Duodenal mucosa (tissue), 2 donors: ENCODE results near the gene PAM.

ENCODE experiments used
- H3K27ac ChIP-seq: one replicate; pipeline ENCODE4 v1.7.0; 2013; ENCODE audit warnings: low read depth, low read length
- H3K27me3 ChIP-seq, 2 donors: one replicate each; pipeline ENCODE4 v1.7.0; 2013; ENCODE audit warnings: low read length in 2 of 2, control low read depth in 1 of 2; ENCODE audit not compliant: insufficient read depth in 2 of 2, control insufficient read depth in 1 of 2
- H3K36me3 ChIP-seq, 2 donors: one replicate each; pipeline ENCODE4 v1.7.0; 2013; ENCODE audit warnings: low read length in 2 of 2, control low read depth in 1 of 2; ENCODE audit not compliant: insufficient read depth in 2 of 2, control insufficient read depth in 1 of 2
- H3K4me1 ChIP-seq, 2 donors: one replicate each; pipeline ENCODE4 v1.7.0; 2013; ENCODE audit warnings: low read length in 2 of 2, control low read depth in 1 of 2; ENCODE audit not compliant: insufficient read depth in 2 of 2, control insufficient read depth in 1 of 2
- H3K4me3 ChIP-seq, 2 donors: one replicate each; pipeline ENCODE4 v1.7.0; 2013; ENCODE audit warnings: low read length in 2 of 2, low read depth in 1 of 2
- H3K9ac ChIP-seq, 2 donors: one replicate each; pipeline ENCODE4 v1.7.0; 2013; ENCODE audit warnings: low read length in 2 of 2, low read depth in 1 of 2
- H3K9me3 ChIP-seq, 2 donors: one replicate each; pipeline ENCODE4 v1.7.0; 2013; ENCODE audit warnings: low read length in 2 of 2, control low read depth in 1 of 2; ENCODE audit not compliant: control insufficient read depth in 1 of 2

PAM gene

DNA sequence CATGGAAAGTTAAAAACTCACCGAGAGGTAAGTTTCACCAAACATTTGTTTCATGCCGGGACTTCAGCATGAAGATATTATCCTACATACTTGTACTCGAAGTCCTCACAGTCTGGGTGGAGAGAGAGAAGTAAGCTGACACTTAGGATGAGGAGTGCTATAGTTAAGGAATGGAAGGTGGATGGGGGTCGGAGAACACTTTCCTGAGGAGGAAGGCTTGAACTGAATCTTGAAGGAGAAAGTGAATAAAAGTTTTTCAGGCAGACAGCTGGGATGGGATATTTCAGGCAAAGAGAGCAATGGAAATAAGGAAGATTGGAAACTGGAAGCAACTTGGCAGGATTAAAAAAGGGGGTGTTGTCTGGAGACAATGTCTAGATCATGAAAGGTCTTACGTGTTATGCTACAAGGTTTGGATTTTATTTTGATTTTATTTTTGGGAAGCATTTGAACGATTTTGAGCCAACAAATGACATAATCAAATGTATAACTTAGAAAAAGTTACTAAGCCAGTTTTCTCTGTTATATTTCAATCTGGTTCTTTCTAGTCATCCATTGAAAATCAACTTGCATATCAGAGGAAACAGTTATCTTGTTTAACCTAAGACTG lies 167.1 kb downstream of the PAM start:
- Histone ChIP-seq H3K9ac (no peak overlapping the region), H3K36me3 (peaks cover 3 to 4% of the 10 kb centered on the region in 2 donors), H3K27me3 (no peaks in the 10 kb centered on the region), H3K4me3 (no peak overlapping the region), H3K4me1 (no peaks in the 10 kb centered on the region), H3K27ac (no peak overlapping the region), H3K9me3 (no peaks in the 10 kb centered on the region)

DNA sequence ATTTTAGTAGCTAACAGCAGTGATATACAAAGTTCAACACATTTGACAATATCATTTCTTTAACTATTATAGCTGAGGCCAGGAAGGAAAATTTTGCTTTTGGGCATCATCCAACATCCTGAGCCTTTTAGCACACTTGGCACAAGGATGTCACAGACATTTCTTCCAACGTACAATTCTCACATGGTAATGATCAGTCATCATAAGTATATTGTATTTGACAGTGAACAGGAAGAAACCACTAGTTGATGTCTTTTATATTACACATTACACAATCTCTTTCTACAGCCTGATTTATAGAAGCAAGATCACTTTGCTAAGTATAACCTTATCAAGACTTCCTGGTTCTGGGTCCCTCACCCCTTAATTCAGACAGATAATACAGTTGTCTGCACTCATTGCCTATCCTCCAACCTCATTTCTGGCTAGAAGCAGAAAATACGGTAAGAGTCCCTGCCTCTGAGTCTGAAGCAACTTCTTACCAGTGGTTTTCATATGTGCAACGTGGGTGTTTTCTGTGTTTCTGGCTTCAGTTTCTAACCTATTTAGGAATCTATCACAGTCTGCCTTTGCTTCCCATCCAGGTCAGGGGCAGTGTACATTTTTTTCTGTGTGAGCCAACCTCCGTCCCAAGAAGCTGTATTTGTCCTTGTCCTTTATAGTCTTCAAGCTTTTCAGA lies 167.8 kb downstream of the PAM start:
- Histone ChIP-seq H3K9ac (no peak overlapping the region), H3K36me3 (peaks cover 3 to 4% of the 10 kb centered on the region in 2 donors), H3K9me3 (no peaks in the 10 kb centered on the region), H3K4me1 (no peaks in the 10 kb centered on the region), H3K27ac (no peak overlapping the region), H3K4me3 (no peak overlapping the region), H3K27me3 (no peaks in the 10 kb centered on the region)

DNA sequence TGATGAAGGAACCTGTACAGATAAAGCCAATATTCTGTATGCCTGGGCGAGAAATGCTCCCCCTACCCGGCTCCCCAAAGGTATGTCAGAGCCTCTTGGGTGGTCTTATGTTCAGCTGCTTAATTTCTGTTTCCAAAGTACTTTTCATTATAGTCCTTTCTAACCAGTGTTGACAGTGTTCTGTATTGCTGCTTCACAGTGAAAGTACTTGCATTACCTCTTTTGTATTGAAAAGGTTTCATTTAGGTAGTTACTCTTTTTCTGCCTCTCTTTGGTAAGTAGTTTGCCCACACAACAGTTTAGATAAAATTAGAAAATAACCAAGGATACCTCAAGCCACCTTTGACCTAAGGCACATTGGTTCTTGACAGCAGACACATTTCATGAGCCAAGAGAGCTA lies 169.9 kb downstream of the PAM start:
- Histone ChIP-seq H3K36me3 (peaks cover 3 to 4% of the 10 kb centered on the region in 2 donors), H3K4me1 (no peaks in the 10 kb centered on the region), H3K9me3 (no peaks in the 10 kb centered on the region), H3K27ac (no peak overlapping the region), H3K4me3 (no peak overlapping the region), H3K27me3 (no peaks in the 10 kb centered on the region), H3K9ac (no peak overlapping the region)

DNA sequence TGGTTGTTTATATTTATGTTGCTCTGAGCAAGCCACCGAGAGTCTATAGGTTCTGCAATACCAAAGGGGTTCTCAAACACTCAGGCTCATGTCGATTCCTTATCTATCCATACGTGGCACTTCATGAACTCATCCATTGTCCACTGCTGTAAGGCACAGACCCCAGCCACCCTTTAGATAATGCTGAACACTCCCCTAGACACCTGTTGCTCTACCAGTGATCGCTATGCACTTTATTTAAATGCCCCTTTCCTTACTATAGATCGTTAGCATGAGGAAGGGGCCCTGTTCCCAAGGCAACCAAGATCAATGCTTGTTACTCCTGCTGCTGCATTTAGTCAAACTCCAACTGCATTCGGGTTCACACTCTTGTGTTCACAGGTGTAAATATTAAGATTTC lies 171.9 kb downstream of the PAM start:
- no peak overlapping the region for H3K4me3 ChIP-seq
- no peak overlapping the region for H3K27ac ChIP-seq
- H3K36me3 ChIP-seq: peaks cover 3 to 4% of the 10 kb centered on the region in 2 donors
- H3K9me3 ChIP-seq: no peaks in the 10 kb centered on the region
- no peaks in the 10 kb centered on the region for H3K4me1 ChIP-seq
- no peak overlapping the region for H3K9ac ChIP-seq
- no peaks in the 10 kb centered on the region for H3K27me3 ChIP-seq

DNA sequence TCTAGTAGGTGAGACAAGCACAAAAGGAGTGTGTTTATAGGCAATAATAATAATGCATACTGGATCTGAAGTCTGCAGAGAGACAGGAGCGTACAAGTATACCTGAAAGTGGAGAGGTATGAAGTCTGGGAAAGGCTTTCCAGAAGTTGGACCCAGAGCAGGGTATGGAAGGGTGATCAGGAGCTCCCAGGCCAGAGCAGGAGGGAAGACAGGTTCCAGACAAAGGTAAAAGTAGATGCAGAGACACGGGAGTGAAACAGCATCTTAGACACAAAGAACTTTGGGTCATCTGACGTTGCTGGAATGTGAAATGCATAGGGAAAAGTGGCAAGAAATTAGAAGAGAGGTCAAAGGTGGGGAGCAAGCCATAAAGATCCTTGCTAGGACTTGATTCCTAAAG lies 175.1 kb downstream of the PAM start:
- H3K4me1 ChIP-seq: peaks cover 4% of the 10 kb centered on the region in 2 donors
- no peak overlapping the region for H3K4me3 ChIP-seq
- no peak overlapping the region for H3K27ac ChIP-seq
- H3K27me3 ChIP-seq: no peaks in the 10 kb centered on the region
- no peak overlapping the region for H3K9ac ChIP-seq
- peaks cover 3 to 4% of the 10 kb centered on the region in 2 donors for H3K36me3 ChIP-seq
- H3K9me3 ChIP-seq: no peaks in the 10 kb centered on the region

DNA sequence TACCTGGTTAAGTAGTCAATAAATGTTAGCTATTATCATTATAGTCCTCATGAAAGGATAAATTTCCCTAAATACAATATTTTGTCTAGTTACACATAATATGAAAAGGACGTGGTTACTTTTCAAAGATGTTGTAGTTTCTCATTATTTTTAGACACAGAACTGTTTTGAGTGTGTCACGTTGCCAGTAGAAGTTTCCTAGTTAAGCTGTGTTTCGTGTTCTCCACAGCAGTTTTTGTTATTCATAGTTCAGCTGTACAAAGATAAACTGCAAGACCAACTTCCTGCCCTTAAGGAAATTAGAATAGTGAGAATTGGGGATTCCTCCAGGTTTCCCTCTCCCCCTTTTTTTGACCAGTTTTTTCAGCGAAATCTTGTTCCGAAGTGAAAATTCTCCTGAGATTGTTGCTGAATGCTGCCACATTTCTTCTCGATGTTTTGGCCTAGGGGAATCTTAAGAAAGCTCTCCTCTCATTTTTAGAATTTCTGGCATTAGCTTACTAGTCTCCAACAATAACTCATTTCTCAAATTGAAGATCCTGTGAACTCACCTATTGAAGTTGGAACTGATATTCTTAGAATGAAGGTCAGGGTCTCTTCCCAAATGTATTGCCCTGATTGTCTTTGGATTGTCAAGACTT lies 176.1 kb downstream of the PAM start:
- Histone ChIP-seq H3K9me3 (no peaks in the 10 kb centered on the region), H3K9ac (no peak overlapping the region), H3K4me1 (peaks cover 4% of the 10 kb centered on the region in 2 donors), H3K27me3 (no peaks in the 10 kb centered on the region), H3K4me3 (no peak overlapping the region), H3K27ac (no peak overlapping the region), H3K36me3 (peaks cover 0 to 4% of the 10 kb centered on the region in 2 donors)

DNA sequence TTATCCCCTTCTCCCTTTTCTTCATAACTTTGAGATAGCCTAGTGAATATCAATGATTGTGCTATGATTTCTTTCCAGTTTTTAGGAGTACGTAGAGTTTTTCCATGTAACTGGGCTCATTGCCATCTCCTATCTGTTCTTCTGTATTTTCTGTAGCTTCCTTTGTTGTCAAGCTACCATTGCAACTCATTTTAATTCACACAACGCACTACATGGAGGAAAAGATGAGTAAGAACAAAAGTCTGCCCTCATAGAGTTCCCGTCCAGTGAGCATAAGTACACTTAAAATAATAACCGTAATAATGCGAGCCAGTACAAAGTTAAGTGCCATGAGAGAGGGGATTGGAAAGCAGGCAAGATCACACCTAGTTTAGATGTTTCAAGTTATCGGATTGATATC lies 177.7 kb downstream of the PAM start:
- Histone ChIP-seq H3K36me3 (no peaks in the 10 kb centered on the region), H3K4me1 (peaks cover 4% of the 10 kb centered on the region in 2 donors), H3K9ac (no peak overlapping the region), H3K4me3 (no peak overlapping the region), H3K27me3 (no peaks in the 10 kb centered on the region), H3K9me3 (no peaks in the 10 kb centered on the region), H3K27ac (no peak overlapping the region)

DNA sequence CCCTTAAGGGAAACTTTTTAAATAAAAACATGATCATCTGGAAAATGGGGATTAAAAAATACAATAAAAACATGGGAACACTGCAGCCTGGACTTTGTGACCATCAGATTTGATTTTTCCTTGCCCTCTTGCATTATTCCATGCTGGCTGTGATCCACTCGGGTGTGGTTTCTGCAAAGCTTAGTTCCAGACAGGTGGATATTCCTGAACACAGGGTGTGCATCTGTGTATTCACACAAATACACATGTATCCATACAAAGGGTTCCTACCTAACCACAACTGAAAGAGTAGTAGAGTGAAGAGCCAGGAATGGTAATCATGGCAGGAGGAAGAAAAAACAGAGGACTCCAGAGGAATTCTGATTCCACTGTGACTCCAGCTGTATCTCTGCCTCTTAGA lies 178.2 kb downstream of the PAM start:
- Histone ChIP-seq H3K27ac (no peak overlapping the region), H3K9me3 (no peaks in the 10 kb centered on the region), H3K4me3 (no peak overlapping the region), H3K9ac (no peak overlapping the region), H3K27me3 (no peaks in the 10 kb centered on the region), H3K4me1 (peaks cover 4% of the 10 kb centered on the region in 2 donors), H3K36me3 (no peaks in the 10 kb centered on the region)

DNA sequence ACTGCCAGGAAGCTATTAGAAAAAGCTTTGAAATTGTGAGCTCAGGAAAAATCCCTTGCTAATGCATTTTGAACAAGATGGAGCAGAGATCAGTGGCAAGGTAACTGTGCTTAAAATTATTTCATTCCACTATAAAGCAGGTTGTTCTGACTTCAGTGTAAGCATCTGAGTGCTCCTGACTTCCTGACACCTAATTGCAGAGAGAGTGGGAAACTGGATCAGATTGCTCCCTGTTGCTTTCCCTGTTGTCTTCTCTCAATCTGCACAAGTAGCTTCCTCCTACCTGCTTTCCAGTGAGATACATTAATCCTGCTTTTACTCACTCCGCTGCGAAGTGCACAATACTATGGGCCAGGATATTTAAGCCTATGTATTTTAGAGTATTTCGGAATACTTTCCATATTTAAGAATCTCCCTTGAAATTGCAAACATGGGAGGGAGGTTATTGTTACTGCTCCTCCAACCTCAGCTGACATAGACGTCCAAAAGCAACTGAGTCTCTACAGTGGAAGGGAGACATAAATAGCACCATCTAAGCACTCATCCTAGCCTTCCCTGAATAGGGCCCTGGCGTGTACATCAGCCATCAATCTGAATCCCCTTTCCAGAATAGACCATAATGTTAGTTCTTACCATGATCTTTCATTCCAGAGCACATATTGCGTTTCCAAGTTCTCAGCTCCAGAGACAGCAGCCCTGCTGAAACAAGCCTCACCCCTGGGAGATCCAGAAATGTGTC lies 178.8 kb downstream of the PAM start:
- H3K9me3 ChIP-seq: no peaks in the 10 kb centered on the region
- H3K36me3 ChIP-seq: no peaks in the 10 kb centered on the region
- H3K4me1 ChIP-seq: peaks cover 4% of the 10 kb centered on the region in 2 donors
- no peaks in the 10 kb centered on the region for H3K27me3 ChIP-seq
- no peak overlapping the region for H3K27ac ChIP-seq
- no peak overlapping the region for H3K9ac ChIP-seq
- no peak overlapping the region for H3K4me3 ChIP-seq

DNA sequence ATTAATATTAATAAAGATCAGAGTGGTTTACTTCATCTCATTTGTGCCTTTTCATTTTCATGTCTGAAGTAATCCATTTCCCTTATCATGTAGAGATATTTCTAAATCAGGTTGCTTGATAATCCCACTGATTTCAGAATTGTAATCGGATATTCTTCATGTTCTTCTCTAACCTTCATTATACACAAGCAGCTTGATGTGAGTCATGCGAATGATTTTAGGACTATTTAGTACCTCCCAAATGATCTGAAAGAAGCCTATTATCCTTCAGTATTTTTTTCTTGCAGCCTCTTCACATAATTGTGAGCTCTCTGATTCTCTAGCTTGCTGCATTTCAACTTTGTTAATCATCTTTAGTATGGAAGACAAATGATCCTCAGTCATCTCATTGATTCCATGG lies 182.8 kb downstream of the PAM start:
- H3K4me3 ChIP-seq: no peak overlapping the region
- H3K27ac ChIP-seq: no peak overlapping the region
- no peaks in the 10 kb centered on the region for H3K36me3 ChIP-seq
- H3K4me1 ChIP-seq: peaks cover 4% of the 10 kb centered on the region in 2 donors
- H3K9ac ChIP-seq: no peak overlapping the region
- no peaks in the 10 kb centered on the region for H3K9me3 ChIP-seq
- no peaks in the 10 kb centered on the region for H3K27me3 ChIP-seq
